ENCODE results near the gene FAM20A.

The FAM20A gene
- 16.1 to 101 (median 27.0) reads per million in 17 experiments for total RNA-seq

GRCh38 chr17:68600931-68601564 lies at the start of gene FAM20A:
Gene FAM20A, minus strand, starts transcription at chr17:68601367. Its CDS starts 701 bp downstream, at chr17:68600666.
- peak; percentile 51 to 75 (median 66) for DNase-seq

GRCh38 chr17:68649324-68649723 lies 48.2 kb upstream of the FAM20A start:
- no peak for DNase-seq

GRCh38 chr17:68646626-68647526 lies 45.7 kb upstream of the FAM20A start:
- DNase-seq = no peak

GRCh38 chr17:68642118-68642412 lies 40.9 kb upstream of the FAM20A start:
- no peak for DNase-seq

- DNase-seq = no peak
These were observed 40.3 kb upstream of the FAM20A start for GRCh38 chr17:68641276-68642117.

- no peak for DNase-seq
These were observed 39.2 kb upstream of the FAM20A start for GRCh38 chr17:68640242-68640989.

- no peak for DNase-seq
These were observed 33.2 kb upstream of the FAM20A start for GRCh38 chr17:68634345-68634876.

- DNase-seq = no peak
These were observed 27.4 kb upstream of the FAM20A start for GRCh38 chr17:68628576-68628957.

GRCh38 chr17:68627956-68628575 lies 26.9 kb upstream of the FAM20A start:
- peak; percentile 16 to 67 (median 44) for DNase-seq

- DNase-seq = no peak
These were observed 23.2 kb upstream of the FAM20A start for GRCh38 chr17:68624381-68624780.

GRCh38 chr17:68623811-68624210 lies 22.6 kb upstream of the FAM20A start:
- DNase-seq = no peak

- DNase-seq = no peak
These were observed 21.3 kb upstream of the FAM20A start for GRCh38 chr17:68622423-68622822.

GRCh38 chr17:68621065-68621464 lies 19.9 kb upstream of the FAM20A start:
- no peak for DNase-seq

- DNase-seq = no peak
These were observed 15.2 kb upstream of the FAM20A start for GRCh38 chr17:68616334-68616733.

- DNase-seq = no peak
These were observed 13.6 kb upstream of the FAM20A start for GRCh38 chr17:68614718-68615117.

GRCh38 chr17:68613739-68614298 lies 12.7 kb upstream of the FAM20A start:
- peak; percentile 88 to 93 (median 90) for DNase-seq

- DNase-seq = peak in 2 of 4 experiments; percentile 35 to 44
These were observed 11.7 kb upstream of the FAM20A start for GRCh38 chr17:68612923-68613292.

GRCh38 chr17:68612209-68612922 lies 11.2 kb upstream of the FAM20A start:
- DNase-seq = peak in 2 of 4 experiments; percentile 30 to 33

GRCh38 chr17:68611353-68612208 lies 10.4 kb upstream of the FAM20A start:
- no peak for DNase-seq

- no peak for DNase-seq
These were observed 9.4 kb upstream of the FAM20A start for GRCh38 chr17:68610554-68610953.
